Measurements from ENCODE around the gene ETV3. TPM values are rescaled to one million over a fixed set of nuclear protein-coding genes. Genes with fewer than 3 reads are reported as not detected.
A peak's percentile ranks its signal among the peaks of the same experiment; 100 is the strongest.

ETV3 gene
- total RNA-seq, 4 donors from 2014 or later = 88.9 to 93.6 (median 90.9) TPM

DNA sequence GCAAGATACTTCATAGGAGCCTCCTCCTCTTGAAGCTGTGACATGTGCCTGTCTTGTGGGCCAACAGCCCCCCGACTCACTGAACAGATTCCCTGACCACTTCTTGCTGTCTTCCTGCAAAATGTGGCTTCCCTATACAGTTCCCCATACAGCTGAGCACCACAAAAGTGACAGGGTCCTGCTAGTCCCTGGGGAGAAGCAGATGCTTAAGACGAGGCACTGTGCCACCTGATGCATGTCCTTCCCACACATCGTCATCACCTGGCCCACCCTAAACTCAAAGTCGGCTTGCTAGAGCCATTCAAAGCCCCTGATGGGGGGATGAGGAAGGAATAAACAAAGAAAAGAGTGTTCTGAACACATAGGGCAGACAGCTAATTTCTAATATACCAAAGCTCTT, 29.2 kb upstream of the ETV3 start:
- Histone ChIP-seq H3K27ac (no peak overlapping the region), H3K4me1 (peaks cover 5% of the 10 kb centered on the region), H3K4me3 (no peak overlapping the region), H3K27me3 (peaks cover 10% of the 10 kb centered on the region), H3K9me3 (no peaks in the 10 kb centered on the region), H3K36me3 (no peaks in the 10 kb centered on the region)
- DNase-seq (ENCODE audit: low spot score in 2 of 2) = no peak
- WGBS = 77% methylated on average over 3 of the region's 4 CpGs
- no peak for TF ChIP-seq POLR2A (IDR thresholded peaks at IDR 0.05)
- no peak for TF ChIP-seq EP300 (IDR thresholded peaks at IDR 0.05)
- no peak for TF ChIP-seq POLR2AphosphoS5 (IDR thresholded peaks at IDR 0.05)
- TF ChIP-seq, protein P1, sequence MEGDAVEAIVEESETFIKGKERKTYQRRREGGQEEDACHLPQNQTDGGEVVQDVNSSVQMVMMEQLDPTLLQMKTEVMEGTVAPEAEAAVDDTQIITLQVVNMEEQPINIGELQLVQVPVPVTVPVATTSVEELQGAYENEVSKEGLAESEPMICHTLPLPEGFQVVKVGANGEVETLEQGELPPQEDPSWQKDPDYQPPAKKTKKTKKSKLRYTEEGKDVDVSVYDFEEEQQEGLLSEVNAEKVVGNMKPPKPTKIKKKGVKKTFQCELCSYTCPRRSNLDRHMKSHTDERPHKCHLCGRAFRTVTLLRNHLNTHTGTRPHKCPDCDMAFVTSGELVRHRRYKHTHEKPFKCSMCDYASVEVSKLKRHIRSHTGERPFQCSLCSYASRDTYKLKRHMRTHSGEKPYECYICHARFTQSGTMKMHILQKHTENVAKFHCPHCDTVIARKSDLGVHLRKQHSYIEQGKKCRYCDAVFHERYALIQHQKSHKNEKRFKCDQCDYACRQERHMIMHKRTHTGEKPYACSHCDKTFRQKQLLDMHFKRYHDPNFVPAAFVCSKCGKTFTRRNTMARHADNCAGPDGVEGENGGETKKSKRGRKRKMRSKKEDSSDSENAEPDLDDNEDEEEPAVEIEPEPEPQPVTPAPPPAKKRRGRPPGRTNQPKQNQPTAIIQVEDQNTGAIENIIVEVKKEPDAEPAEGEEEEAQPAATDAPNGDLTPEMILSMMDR (IDR thresholded peaks at IDR 0.05) = no peak

- Histone ChIP-seq H3K4me1 (peaks cover 5% of the 10 kb centered on the region), H3K36me3 (no peaks in the 10 kb centered on the region), H3K4me3 (no peak overlapping the region), H3K27me3 (peaks cover 10% of the 10 kb centered on the region), H3K9me3 (no peaks in the 10 kb centered on the region), H3K27ac (no peak overlapping the region)
- TF ChIP-seq POLR2AphosphoS5 (IDR thresholded peaks at IDR 0.05) (no peak), POLR2A (IDR thresholded peaks at IDR 0.05) (no peak), EP300 (IDR thresholded peaks at IDR 0.05) (no peak)
- TF ChIP-seq, protein P1 (IDR thresholded peaks at IDR 0.05) = no peak
- no peak for DNase-seq (ENCODE audit: low spot score in 2 of 2)
- WGBS = 53% methylated on average over 5 of the region's 5 CpGs
Measured at GRCh38 chr1:157166590-157166989, 28.4 kb upstream of the ETV3 start.

DNA sequence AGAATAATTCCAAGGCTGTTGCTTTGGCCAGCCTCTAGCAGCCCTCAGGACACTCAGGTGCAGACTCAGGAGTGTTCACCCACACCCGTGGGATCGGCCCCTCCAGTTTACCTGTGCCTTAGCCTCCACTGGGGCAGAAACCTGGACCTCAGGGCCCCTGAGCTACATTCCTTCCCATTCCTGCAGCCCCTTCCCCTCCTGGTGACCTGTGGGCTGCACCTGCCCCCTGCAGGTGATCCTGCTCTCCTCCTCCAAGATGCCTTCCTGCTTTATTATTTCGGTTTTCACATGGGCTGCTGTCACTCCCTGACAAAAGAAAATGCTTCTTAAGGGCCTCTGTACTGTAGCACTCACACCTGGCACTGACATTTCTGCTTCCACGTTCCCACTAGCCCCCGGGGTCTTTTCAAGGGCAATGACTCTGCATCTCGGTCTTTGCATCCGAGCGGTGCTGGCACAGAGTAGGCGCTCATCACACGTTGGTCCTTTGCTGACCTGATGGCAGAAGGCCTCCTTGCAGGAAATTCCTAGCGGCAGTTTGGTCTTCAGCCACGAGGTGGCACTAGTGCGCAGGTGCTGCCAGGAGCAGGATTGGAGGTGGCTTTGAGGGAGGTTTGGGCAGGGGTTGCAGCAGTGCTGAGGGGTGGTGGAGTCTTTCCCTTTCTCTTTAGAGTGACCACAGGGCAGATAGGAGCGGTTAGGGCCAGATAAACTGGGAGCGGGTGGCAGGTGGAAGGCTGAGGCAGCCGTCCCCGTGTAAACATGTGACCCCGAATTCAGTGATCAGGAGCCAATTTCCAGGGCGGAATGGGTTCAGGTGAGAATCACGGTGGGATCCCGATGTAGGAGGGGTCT, 25.3 kb upstream of the ETV3 start:
- DNase-seq (ENCODE audit: low spot score in 2 of 2) = peak; percentile 7 to 82
- Histone ChIP-seq H3K4me3 (no peak overlapping the region), H3K36me3 (no peaks in the 10 kb centered on the region), H3K27me3 (peaks cover 10% of the 10 kb centered on the region), H3K4me1 (peaks cover 5% of the 10 kb centered on the region), H3K9me3 (no peaks in the 10 kb centered on the region), H3K27ac (no peak overlapping the region)
- 7% methylated on average over 20 of the region's 21 CpGs for WGBS
- no peak for TF ChIP-seq POLR2A (IDR thresholded peaks at IDR 0.05)
- TF ChIP-seq, protein P1 (IDR thresholded peaks at IDR 0.05) = peak; percentile 9 to 85

DNA sequence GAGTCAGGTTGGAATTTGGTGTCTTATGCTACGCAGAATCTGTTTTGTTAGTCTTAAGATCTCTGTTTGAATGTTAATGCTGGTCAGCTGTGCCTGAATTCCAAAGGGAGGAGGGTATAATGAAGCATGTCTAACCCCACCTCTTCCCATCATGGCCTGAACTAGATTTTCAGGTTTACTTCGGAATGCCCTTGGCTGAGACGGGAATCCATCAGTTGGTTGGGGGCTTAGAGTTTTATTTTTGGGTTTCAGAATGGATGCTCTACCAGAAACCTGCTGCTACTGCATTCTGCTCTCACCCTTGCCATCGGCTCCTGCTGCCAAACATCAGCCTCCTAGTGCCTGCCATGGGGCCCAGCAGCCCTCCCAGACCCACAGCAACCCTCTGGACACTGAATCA, 24.1 kb upstream of the ETV3 start:
- Histone ChIP-seq H3K9me3 (no peaks in the 10 kb centered on the region), H3K4me3 (no peak overlapping the region), H3K27me3 (peaks cover 10% of the 10 kb centered on the region), H3K27ac (no peak overlapping the region), H3K36me3 (no peaks in the 10 kb centered on the region), H3K4me1 (peaks cover 5% of the 10 kb centered on the region)
- peak in 1 of 2 donors; percentile 23 for DNase-seq (ENCODE audit: low spot score in 2 of 2)
- TF ChIP-seq, protein P1 (IDR thresholded peaks at IDR 0.05) = no peak
- TF ChIP-seq EP300 (IDR thresholded peaks at IDR 0.05) (no peak), POLR2AphosphoS5 (IDR thresholded peaks at IDR 0.05) (no peak), POLR2A (IDR thresholded peaks at IDR 0.05) (no peak)
- WGBS = 81% methylated on average over 4 of the region's 4 CpGs

GRCh38 chr1:157161901-157162300, 23.7 kb upstream of the ETV3 start:
- no peak overlapping the region for H3K27ac ChIP-seq
- peaks cover 10% of the 10 kb centered on the region for H3K27me3 ChIP-seq
- no peaks in the 10 kb centered on the region for H3K9me3 ChIP-seq
- H3K4me3 ChIP-seq = no peak overlapping the region
- TF ChIP-seq, protein P1 (IDR thresholded peaks at IDR 0.05) = no peak
- no peak for TF ChIP-seq EP300 (IDR thresholded peaks at IDR 0.05)
- no peak for TF ChIP-seq POLR2A (IDR thresholded peaks at IDR 0.05)
- TF ChIP-seq POLR2AphosphoS5 (IDR thresholded peaks at IDR 0.05) = no peak
- no peaks in the 10 kb centered on the region for H3K36me3 ChIP-seq
- 83% methylated on average over 5 of the region's 5 CpGs for WGBS
- H3K4me1 ChIP-seq = peaks cover 9% of the 10 kb centered on the region
- DNase-seq (ENCODE audit: low spot score in 2 of 2) = no peak

Measured in suprapubic skin (tissue), 4 donors.